OCI-LY7 (cell line): ENCODE results near the gene NLRX1. TPM values are rescaled to one million over a fixed set of nuclear protein-coding genes. Genes with fewer than 3 reads are reported as not detected.

Source experiments
- BruUV-seq: library from RNA; stranded (reverse); fragments of 400-500 nt; replicated peaks from 2 replicates; lab custom pipeline; 2021; lab: Mats Ljungman, UMichigan
- CTCF ChIA-PET: fragments of 300-600 bp; sonication (Branson Sonifier 250); formaldehyde crosslinking; loops from one replicate; lab custom pipeline; 2022; ENCODE audit warnings: antibody characterized with exemption; ENCODE audit not compliant: unreplicated experiment; lab: Charles Lee
- POLR2A ChIA-PET: fragments of 300-600 bp; sonication (Branson Sonifier 250); formaldehyde crosslinking; loops from one replicate; lab custom pipeline; 2022; ENCODE audit warnings: antibody characterized with exemption; lab: Charles Lee
- DNase-seq: peaks from one replicate; pipeline ENCODE4 v3.0.0-alpha.2; 2015; ENCODE audit warnings: low spot score
- H2AFZ ChIP-seq: fragments of 200-600 bp; sonication (generic), shearing (Covaris generic); 2 replicates; pipeline ENCODE4 v1.6.1; 2014; ENCODE audit warnings: mild to moderate bottlenecking, antibody characterized with exemption, low read length, moderate library complexity
- H3K27ac ChIP-seq: fragments of 200-600 bp; sonication (generic); 2 replicates; pipeline ENCODE4 v1.5.1; 2014; ENCODE audit warnings: mixed run types, low read depth, mild to moderate bottlenecking, moderate library complexity, low read length, inconsistent platforms; ENCODE audit not compliant: poor library complexity, severe bottlenecking
- H3K36me3 ChIP-seq: fragments of 200-600 bp; sonication (generic); 2 replicates; pipeline ENCODE4 v1.6.1; 2014; ENCODE audit warnings: mild to moderate bottlenecking, antibody characterized with exemption, low read length, moderate library complexity, mixed read lengths; ENCODE audit not compliant: insufficient read depth
- H3K4me1 ChIP-seq: fragments of 200-600 bp; sonication (generic); 2 replicates; pipeline ENCODE4 v1.5.1; 2014; ENCODE audit warnings: mild to moderate bottlenecking, low read length; ENCODE audit not compliant: insufficient read depth, poor library complexity, severe bottlenecking
- H3K4me2 ChIP-seq: fragments of 200-600 bp; sonication (generic); 2 replicates; pipeline ENCODE4 v1.6.1; 2014; ENCODE audit warnings: mild to moderate bottlenecking, low read length
- H3K4me3 ChIP-seq: fragments of 200-600 bp; sonication (generic); 2 replicates; pipeline ENCODE4 v1.5.1; 2014; ENCODE audit warnings: mild to moderate bottlenecking, low read depth, low read length; ENCODE audit not compliant: poor library complexity, severe bottlenecking
- H3K79me2 ChIP-seq: fragments of 200-600 bp; sonication (generic); 2 replicates; pipeline ENCODE4 v1.6.1; 2016; ENCODE audit warnings: low read depth, mild to moderate bottlenecking, low read length, moderate library complexity, mixed read lengths; ENCODE audit not compliant: insufficient read depth
- H3K9me2 ChIP-seq: fragments of 200-600 bp; sonication (generic); 2 replicates; pipeline ENCODE4 v1.6.1; 2016; ENCODE audit warnings: mild to moderate bottlenecking, low read length, mixed read lengths; ENCODE audit not compliant: insufficient read depth
- H3K9me3 ChIP-seq: fragments of 200-600 bp; sonication (generic); 2 replicates; pipeline ENCODE4 v1.6.1; 2014; ENCODE audit warnings: mild to moderate bottlenecking, mixed run types, low read length, mixed read lengths
- H4K20me1 ChIP-seq: fragments of 200-600 bp; sonication (generic); 2 replicates; pipeline ENCODE4 v1.6.1; 2014; ENCODE audit warnings: mild to moderate bottlenecking, antibody characterized with exemption, low read length, moderate library complexity, mixed read lengths; ENCODE audit not compliant: insufficient read depth
- CTCF ChIP-seq: fragments of 200-600 bp; sonication (generic); conservative IDR thresholded peaks from 2 replicates; pipeline ENCODE4 v1.5.1; 2014; ENCODE audit warnings: mild to moderate bottlenecking, antibody characterized with exemption, low read length, moderate library complexity, mixed read lengths
- EZH2phosphoT487 ChIP-seq: fragments of 200-600 bp; sonication (generic); IDR thresholded peaks from 2 replicates; pipeline ENCODE4 v1.6.1; 2018; ENCODE audit warnings: low read depth, borderline replicate concordance, mild to moderate bottlenecking, mixed run types, antibody characterized with exemption, low read length, moderate library complexity, mixed read lengths
- intact Hi-C: fragments of 100-400 bp; cut with micrococcal nuclease; formaldehyde crosslinking; loops from one replicate; pipeline ENCODE4 v1.10.0; 2022; ENCODE audit not compliant: unreplicated experiment
- total RNA-seq, 2 experiments: library from RNA; depleted of rRNA in 1 of 2; stranded (reverse); fragments of >200 nt in 1 of 2; shearing (Covaris generic) in 1 of 2; gene quantifications; 2 replicates each; pipeline ENCODE4 v1.2.3, GENCODE V29; 2014 to 2022

Gene NLRX1
- total RNA-seq, 2 experiments from 2014 or later, result 2.1 to 8.8 TPM

GRCh38 chr11:119229741-119230140, 61.2 kb downstream of the NLRX1 start:
- Histone ChIP-seq H3K4me2 (no peak overlapping the region), H3K9me3 (no peaks in the 10 kb centered on the region), H3K4me1 (peaks cover 7% of the 10 kb centered on the region), H2AFZ (no peak overlapping the region), H3K79me2 (peaks cover 57% of the 10 kb centered on the region), H3K9me2 (no peaks in the 10 kb centered on the region), H3K36me3 (peaks cover 35% of the 10 kb centered on the region), H3K27ac (no peak overlapping the region), H3K4me3 (no peak overlapping the region), H4K20me1 (0 out of 2 replicates have a peak, but pooled peaks cover 6% of the 10 kb centered on the region)
- no peak for DNase-seq
- no peak for TF ChIP-seq CTCF
- TF ChIP-seq EZH2phosphoT487, result no peak
- ChIA-PET POLR2A (interaction anchor here (0.6 to 2.2 kb wide), 10 partner anchors 8 to 518 kb away, joined by 3 to 7 read pairs (median 3); partner anchors contain the start of gene VPS11), CTCF (no interaction called here)
- no TSS peak for BruUV-seq
- intact Hi-C loops, result no loop called here

Other genes with a start within 250 kb of the NLRX1 start
- gene BCL9L, start 242.8 kb upstream of the NLRX1 start, total RNA-seq (2014; rRNA removed; shearing (Covaris generic)), result 3.7 and 6.4 TPM in 2 replicates
- 14.8 and 16.6 TPM in 2 replicates for gene BCL9L, start 242.8 kb upstream of the NLRX1 start, total RNA-seq (2022)
- 0.28 TPM in 1 of 2 replicates, not detected in the other for gene UPK2, start 212.4 kb upstream of the NLRX1 start, total RNA-seq (2014; rRNA removed; shearing (Covaris generic))
- gene UPK2, start 212.4 kb upstream of the NLRX1 start, total RNA-seq (2022), result 0.34 TPM in 1 of 2 replicates, not detected in the other
- gene FOXR1, start 197.0 kb upstream of the NLRX1 start, total RNA-seq (2014; rRNA removed; shearing (Covaris generic)), result not detected in 2 replicates
- not detected in 2 replicates for gene FOXR1, start 197.0 kb upstream of the NLRX1 start, total RNA-seq (2022)
- gene CENATAC, start 170.6 kb upstream of the NLRX1 start, total RNA-seq (2014; rRNA removed; shearing (Covaris generic)), result 47.7 and 49.7 TPM in 2 replicates
- 48.1 and 60.6 TPM in 2 replicates for gene CENATAC, start 170.6 kb upstream of the NLRX1 start, total RNA-seq (2022)
- 1,395 and 1,541 TPM in 2 replicates for gene RPS25, start 150.4 kb upstream of the NLRX1 start, total RNA-seq (2014; rRNA removed; shearing (Covaris generic))
- gene RPS25, start 150.4 kb upstream of the NLRX1 start, total RNA-seq (2022), result 1,648 and 1,680 TPM in 2 replicates
- 49.3 and 64.3 TPM in 2 replicates for gene TRAPPC4, start 150.0 kb upstream of the NLRX1 start, total RNA-seq (2014; rRNA removed; shearing (Covaris generic))
- gene TRAPPC4, start 150.0 kb upstream of the NLRX1 start, total RNA-seq (2022), result 58.0 and 58.5 TPM in 2 replicates
- 14.5 and 14.8 TPM in 2 replicates for gene SLC37A4, start 137.8 kb upstream of the NLRX1 start, total RNA-seq (2014; rRNA removed; shearing (Covaris generic))
- gene SLC37A4, start 137.8 kb upstream of the NLRX1 start, total RNA-seq (2022), result 16.6 and 20.5 TPM in 2 replicates
- gene HYOU1, start 111.5 kb upstream of the NLRX1 start, total RNA-seq (2014; rRNA removed; shearing (Covaris generic)), result 86.6 and 97.6 TPM in 2 replicates
- 112 and 117 TPM in 2 replicates for gene HYOU1, start 111.5 kb upstream of the NLRX1 start, total RNA-seq (2022)
- gene VPS11, start 100.9 kb upstream of the NLRX1 start, total RNA-seq (2014; rRNA removed; shearing (Covaris generic)), result 32.2 and 46.1 TPM in 2 replicates
- gene VPS11, start 100.9 kb upstream of the NLRX1 start, total RNA-seq (2022), result 23.3 and 25.7 TPM in 2 replicates
- 12.1 and 12.2 TPM in 2 replicates for gene HMBS, start 83.8 kb upstream of the NLRX1 start, total RNA-seq (2014; rRNA removed; shearing (Covaris generic))
- 49.6 and 50.0 TPM in 2 replicates for gene HMBS, start 83.8 kb upstream of the NLRX1 start, total RNA-seq (2022)
- 31.7 and 35.8 TPM in 2 replicates for gene DPAGT1, start 66.9 kb upstream of the NLRX1 start, total RNA-seq (2014; rRNA removed; shearing (Covaris generic))
- 72.4 and 83.4 TPM in 2 replicates for gene DPAGT1, start 66.9 kb upstream of the NLRX1 start, total RNA-seq (2022)
- 6.5 and 10.6 TPM in 2 replicates for gene C2CD2L, start 61.4 kb upstream of the NLRX1 start, total RNA-seq (2014; rRNA removed; shearing (Covaris generic))
- 19.0 and 19.9 TPM in 2 replicates for gene C2CD2L, start 61.4 kb upstream of the NLRX1 start, total RNA-seq (2022)
- 18.2 and 27.7 TPM in 2 replicates for gene HINFP, start 47.1 kb upstream of the NLRX1 start, total RNA-seq (2014; rRNA removed; shearing (Covaris generic))
- 29.6 and 30.8 TPM in 2 replicates for gene HINFP, start 47.1 kb upstream of the NLRX1 start, total RNA-seq (2022)
- gene ABCG4, start 19.7 kb upstream of the NLRX1 start, total RNA-seq (2014; rRNA removed; shearing (Covaris generic)), result not detected in 2 replicates
- gene ABCG4, start 19.7 kb upstream of the NLRX1 start, total RNA-seq (2022), result not detected in 2 replicates
- not detected in 2 replicates for gene NHERF4, start 16.8 kb downstream of the NLRX1 start, total RNA-seq (2014; rRNA removed; shearing (Covaris generic))
- not detected in 2 replicates for gene NHERF4, start 16.8 kb downstream of the NLRX1 start, total RNA-seq (2022)
- gene CBL, start 37.6 kb downstream of the NLRX1 start, total RNA-seq (2014; rRNA removed; shearing (Covaris generic)), result 19.1 and 19.2 TPM in 2 replicates
- gene CBL, start 37.6 kb downstream of the NLRX1 start, total RNA-seq (2022), result 58.9 and 59.1 TPM in 2 replicates
- 0.69 and 2.6 TPM in 2 replicates for gene MCAM, start 148.4 kb downstream of the NLRX1 start, total RNA-seq (2014; rRNA removed; shearing (Covaris generic))
- 1.3 and 3.2 TPM in 2 replicates for gene MCAM, start 148.4 kb downstream of the NLRX1 start, total RNA-seq (2022)
- gene RNF26, start 165.8 kb downstream of the NLRX1 start, total RNA-seq (2014; rRNA removed; shearing (Covaris generic)), result 11.7 and 13.9 TPM in 2 replicates
- gene RNF26, start 165.8 kb downstream of the NLRX1 start, total RNA-seq (2022), result 52.5 and 56.2 TPM in 2 replicates
- gene C1QTNF5, start 172.2 kb downstream of the NLRX1 start, total RNA-seq (2014; rRNA removed; shearing (Covaris generic)), result not detected in 2 replicates
- not detected in 2 replicates for gene C1QTNF5, start 172.2 kb downstream of the NLRX1 start, total RNA-seq (2022)
- gene MFRP, start 178.0 kb downstream of the NLRX1 start, total RNA-seq (2014; rRNA removed; shearing (Covaris generic)), result not detected in 2 replicates
- gene MFRP, start 178.0 kb downstream of the NLRX1 start, total RNA-seq (2022), result not detected in 2 replicates
- 4.3 and 10.6 TPM in 2 replicates for gene USP2, start 213.0 kb downstream of the NLRX1 start, total RNA-seq (2014; rRNA removed; shearing (Covaris generic))
- gene USP2, start 213.0 kb downstream of the NLRX1 start, total RNA-seq (2022), result 20.6 and 24.5 TPM in 2 replicates